BJ (cell line): Measurements from ENCODE around the gene LDLRAD4. TPM values are rescaled to one million over a fixed set of nuclear protein-coding genes. Genes with fewer than 3 reads are reported as not detected.

Experiments
- CTCF ChIA-PET: fragments of 350-600 bp; formaldehyde crosslinking; extraction: SDS; loops from one replicate; lab custom pipeline; 2021; ENCODE audit warnings: antibody characterized with exemption, inconsistent platforms; lab: Yijun Ruan, JAX
- POLR2A ChIA-PET: fragments of 300-600 bp; sonication (Branson Sonifier 250); formaldehyde crosslinking; extraction: SDS; loops from one replicate; lab custom pipeline; 2021; ENCODE audit warnings: antibody characterized with exemption; lab: Charles Lee
- DNase-seq: peaks from one replicate; pipeline ENCODE4 v3.0.0-alpha.2; 2011; ENCODE audit warnings: low read depth
- H3K27me3 ChIP-seq: 2 replicates; pipeline ENCODE4 v1.6.0; 2011; ENCODE audit warnings: low read length; ENCODE audit not compliant: control insufficient read depth, insufficient read depth
- H3K36me3 ChIP-seq: 2 replicates; pipeline ENCODE4 v1.5.1; 2011; ENCODE audit warnings: low read length; ENCODE audit not compliant: control insufficient read depth, insufficient read depth
- H3K4me3 ChIP-seq: 2 replicates; pipeline ENCODE4 v1.5.1; 2011; ENCODE audit warnings: low read depth, mild to moderate bottlenecking, control low read depth, low read length
- polyA plus RNA-seq: library from polyadenylated mRNA; depleted of rRNA; stranded (reverse); fragments of >200 nt; gene quantifications from 2 replicates; pipeline ENCODE4 v1.2.3, GENCODE V29; 2011
- TF ChIP-seq, protein P1 (sequence below): IDR thresholded peaks from 2 replicates; pipeline ENCODE4 v1.5.1; 2011; ENCODE audit warnings: low read depth, mild to moderate bottlenecking, control low read depth, inconsistent platforms, low read length, moderate library complexity; ENCODE audit not compliant: insufficient read depth

LDLRAD4 gene
- polyA plus RNA-seq, 1 experiment: not detected

DNA sequence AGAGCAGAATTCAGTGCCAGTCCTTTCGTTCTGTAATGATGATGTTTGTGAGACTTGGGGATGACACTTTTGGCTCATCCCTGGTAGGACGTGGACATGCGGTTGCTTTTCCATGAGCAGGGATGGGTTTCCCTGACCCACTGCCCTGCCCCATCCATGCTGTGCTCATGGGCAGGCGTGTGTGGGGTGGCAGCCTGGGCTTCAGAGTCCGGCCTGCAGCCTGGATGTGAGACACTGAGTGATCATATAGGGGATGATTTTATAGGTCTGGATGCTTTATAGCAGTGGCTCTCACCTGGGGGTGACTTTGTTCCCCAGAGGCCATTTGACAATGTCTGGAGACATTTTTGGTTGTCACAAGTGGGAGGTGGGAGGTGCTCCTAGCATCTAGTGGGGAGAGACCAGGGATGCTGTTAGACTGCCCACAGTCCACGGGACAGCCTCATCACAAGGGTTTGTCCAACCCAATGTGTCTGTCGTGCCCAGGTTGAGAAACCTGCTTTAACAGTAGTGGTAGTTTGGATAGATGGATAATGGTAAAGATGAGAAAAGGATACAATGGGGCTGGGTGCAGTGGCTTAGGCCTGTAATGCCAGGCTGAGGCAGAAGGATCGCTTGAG, 38.9 kb downstream of the LDLRAD4 start:
- H3K36me3 ChIP-seq: no peaks in the 10 kb centered on the region
- no peak for DNase-seq
- ChIA-PET POLR2A (no interaction called here), CTCF (no interaction called here)
- no peak overlapping the region for H3K4me3 ChIP-seq
- H3K27me3 ChIP-seq: no peaks in the 10 kb centered on the region
- TF ChIP-seq, protein P1, sequence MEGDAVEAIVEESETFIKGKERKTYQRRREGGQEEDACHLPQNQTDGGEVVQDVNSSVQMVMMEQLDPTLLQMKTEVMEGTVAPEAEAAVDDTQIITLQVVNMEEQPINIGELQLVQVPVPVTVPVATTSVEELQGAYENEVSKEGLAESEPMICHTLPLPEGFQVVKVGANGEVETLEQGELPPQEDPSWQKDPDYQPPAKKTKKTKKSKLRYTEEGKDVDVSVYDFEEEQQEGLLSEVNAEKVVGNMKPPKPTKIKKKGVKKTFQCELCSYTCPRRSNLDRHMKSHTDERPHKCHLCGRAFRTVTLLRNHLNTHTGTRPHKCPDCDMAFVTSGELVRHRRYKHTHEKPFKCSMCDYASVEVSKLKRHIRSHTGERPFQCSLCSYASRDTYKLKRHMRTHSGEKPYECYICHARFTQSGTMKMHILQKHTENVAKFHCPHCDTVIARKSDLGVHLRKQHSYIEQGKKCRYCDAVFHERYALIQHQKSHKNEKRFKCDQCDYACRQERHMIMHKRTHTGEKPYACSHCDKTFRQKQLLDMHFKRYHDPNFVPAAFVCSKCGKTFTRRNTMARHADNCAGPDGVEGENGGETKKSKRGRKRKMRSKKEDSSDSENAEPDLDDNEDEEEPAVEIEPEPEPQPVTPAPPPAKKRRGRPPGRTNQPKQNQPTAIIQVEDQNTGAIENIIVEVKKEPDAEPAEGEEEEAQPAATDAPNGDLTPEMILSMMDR: no peak

DNA sequence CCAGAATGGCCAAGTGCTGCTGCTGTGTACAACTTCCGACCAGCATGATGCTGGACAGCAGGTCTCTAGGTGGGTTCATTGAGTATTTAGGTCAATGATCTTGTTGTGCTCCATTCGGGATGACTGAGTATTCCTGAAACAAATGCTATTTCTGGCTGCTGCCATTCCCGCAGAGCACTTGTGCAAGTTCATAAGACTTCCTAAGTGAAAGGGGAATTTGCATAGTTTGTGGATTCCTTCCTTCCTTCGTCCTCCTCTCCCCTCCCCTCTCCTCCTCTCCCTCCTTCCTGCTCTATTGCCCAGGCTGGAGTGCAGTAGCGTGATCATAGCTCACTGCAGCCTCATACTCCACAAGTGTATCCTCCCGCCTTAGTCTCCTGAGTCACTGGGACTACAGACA, 40.4 kb downstream of the LDLRAD4 start:
- TF ChIP-seq, protein P1: no peak
- no peaks in the 10 kb centered on the region for H3K36me3 ChIP-seq
- ChIA-PET POLR2A (no interaction called here), CTCF (no interaction called here)
- H3K4me3 ChIP-seq: no peak overlapping the region
- no peaks in the 10 kb centered on the region for H3K27me3 ChIP-seq
- DNase-seq: no peak

DNA sequence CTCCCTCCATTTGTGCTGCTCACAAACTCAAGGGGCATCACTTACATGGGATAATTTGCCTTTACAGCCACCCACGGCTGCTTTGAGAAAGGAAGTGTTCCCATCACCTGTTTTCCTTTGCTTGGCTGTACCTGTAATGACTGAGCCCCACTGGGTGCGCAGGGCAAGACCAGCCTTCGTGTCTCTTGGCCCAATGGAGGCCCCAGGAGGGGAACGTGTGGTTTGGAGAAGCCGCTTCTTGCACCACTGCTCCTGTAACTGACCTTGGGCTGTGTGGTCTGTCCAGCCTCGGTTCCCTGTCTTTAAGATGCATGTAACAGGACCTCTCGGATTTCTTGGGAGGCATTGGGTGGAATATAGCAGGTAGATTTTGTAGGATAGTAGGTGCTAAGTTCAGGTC, 41.1 kb downstream of the LDLRAD4 start:
- Histone ChIP-seq H3K27me3 (no peaks in the 10 kb centered on the region), H3K36me3 (no peaks in the 10 kb centered on the region), H3K4me3 (no peak overlapping the region)
- TF ChIP-seq, protein P1: no peak
- ChIA-PET CTCF (no interaction called here), POLR2A (no interaction called here)
- DNase-seq: no peak

DNA sequence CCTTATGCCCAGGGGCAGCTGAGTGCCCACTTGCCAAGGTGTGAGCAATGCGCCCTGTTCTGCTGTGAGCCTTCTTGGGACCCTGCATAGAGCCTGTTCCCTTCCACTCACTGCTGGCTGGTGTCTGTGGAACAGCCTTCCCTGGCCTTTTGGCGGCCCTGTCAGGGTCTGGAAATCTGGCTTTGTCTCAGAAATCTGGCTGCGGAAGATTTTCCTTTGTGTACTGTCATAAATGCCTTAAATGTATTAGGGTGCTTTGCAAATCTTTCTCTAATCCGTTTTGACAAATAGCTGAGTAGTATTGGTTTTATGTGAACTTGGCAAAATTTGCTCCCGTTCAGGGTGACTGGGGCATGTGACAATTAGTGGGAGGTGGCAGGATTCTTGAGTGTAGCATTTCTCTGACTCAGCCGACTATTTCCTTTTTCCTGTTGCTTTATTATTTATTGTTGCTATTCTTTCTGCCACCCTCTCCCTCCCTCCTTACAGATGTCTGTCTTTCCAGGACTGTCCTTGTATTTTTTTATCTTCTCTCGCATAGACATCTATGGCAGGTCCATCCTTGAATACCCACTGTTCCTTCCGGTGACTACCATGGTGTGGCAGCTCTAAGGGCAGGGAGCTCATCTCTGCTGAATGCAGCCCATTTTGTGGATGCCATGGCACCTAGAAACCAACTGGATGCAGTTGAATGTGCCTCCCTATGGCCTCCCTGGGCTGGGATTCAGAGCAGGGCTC, 41.8 kb downstream of the LDLRAD4 start:
- Histone ChIP-seq H3K27me3 (no peaks in the 10 kb centered on the region), H3K4me3 (no peak overlapping the region), H3K36me3 (no peaks in the 10 kb centered on the region)
- DNase-seq: no peak
- TF ChIP-seq, protein P1: no peak
- ChIA-PET CTCF (no interaction called here), POLR2A (no interaction called here)

DNA sequence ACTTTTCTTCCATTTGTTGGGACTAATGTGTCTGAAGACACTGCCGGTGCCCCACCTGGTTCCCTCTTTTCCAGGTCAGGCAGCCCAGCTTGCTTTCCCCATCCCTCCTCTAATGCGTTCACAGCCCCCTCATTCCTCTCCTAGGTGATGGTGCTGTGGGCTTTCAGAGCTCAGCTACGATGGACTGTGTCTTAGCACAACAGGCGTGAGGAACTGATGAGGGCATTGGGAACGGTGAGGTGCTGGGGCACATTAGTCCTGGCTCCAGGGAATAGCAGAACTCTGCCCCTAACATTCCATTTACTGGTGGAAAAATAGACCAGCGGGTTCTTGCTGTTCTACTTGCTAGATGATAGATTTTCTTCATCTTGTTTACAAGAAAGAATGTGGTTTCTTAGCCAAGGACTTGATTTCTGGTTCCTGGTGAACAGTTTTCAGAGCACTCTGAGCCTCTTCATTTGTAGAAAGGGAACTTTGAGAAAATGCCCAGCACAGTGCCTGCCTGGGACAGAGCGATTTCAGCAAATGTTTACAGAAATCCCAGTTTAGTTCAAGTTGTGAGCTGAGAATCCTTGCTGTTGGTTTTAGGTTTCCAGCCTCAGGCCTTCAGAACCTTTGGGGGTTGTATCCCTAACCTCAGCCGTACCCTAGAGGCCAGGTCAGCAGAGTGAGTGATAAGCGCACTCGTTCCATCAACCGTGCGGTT, 42.5 kb downstream of the LDLRAD4 start:
- H3K4me3 ChIP-seq: no peak overlapping the region
- DNase-seq: no peak
- TF ChIP-seq, protein P1: no peak
- no peaks in the 10 kb centered on the region for H3K27me3 ChIP-seq
- ChIA-PET POLR2A (no interaction called here), CTCF (no interaction called here)
- H3K36me3 ChIP-seq: no peaks in the 10 kb centered on the region
